Keratinocyte (primary cell): ENCODE results near the gene ERBB3. TPM values are rescaled to one million over a fixed set of nuclear protein-coding genes. Genes with fewer than 3 reads are reported as not detected.

Source experiments
- DNase-seq: peaks from one replicate; pipeline ENCODE4 v3.0.0-alpha.2; 2011; ENCODE audit warnings: low read depth, missing footprints, low spot score
- FAIRE-seq: peaks from 2 replicates; lab custom pipeline; 2011; peaks lifted over from hg19 to GRCh38; lab: Jason Lieb, UNC
- H2AFZ ChIP-seq: 2 replicates; pipeline ENCODE4 v1.6.0; 2012; ENCODE audit warnings: low read length, control low read depth, inconsistent platforms; ENCODE audit not compliant: control insufficient read depth
- H3K27ac ChIP-seq: 2 replicates; pipeline ENCODE4 v1.5.1; 2011; ENCODE audit warnings: low read length; ENCODE audit not compliant: control insufficient read depth, insufficient read depth
- H3K27me3 ChIP-seq: 3 replicates; pipeline ENCODE4 v1.6.0; 2011; ENCODE audit warnings: low read length; ENCODE audit not compliant: control insufficient read depth, insufficient read depth; ENCODE audit errors: extremely low read depth
- H3K36me3 ChIP-seq, 2 experiments: 2 replicates in 1 of 2; 3 replicates in 1 of 2; pipeline ENCODE4 v1.5.1; 2011; ENCODE audit warnings: low read length in 2 of 2, mild to moderate bottlenecking in 1 of 2; ENCODE audit not compliant: control insufficient read depth in 2 of 2, insufficient read depth in 2 of 2; ENCODE audit errors: extremely low read depth in 1 of 2
- H3K4me1 ChIP-seq: 3 replicates; pipeline ENCODE4 v1.5.1; 2011; ENCODE audit warnings: low read length; ENCODE audit not compliant: control insufficient read depth, insufficient read depth; ENCODE audit errors: extremely low read depth
- H3K4me2 ChIP-seq: 3 replicates; pipeline ENCODE4 v1.6.0; 2011; ENCODE audit warnings: low read depth, low read length; ENCODE audit not compliant: control insufficient read depth, insufficient read depth; ENCODE audit errors: extremely low read depth
- H3K4me3 ChIP-seq, 3 experiments: fragments of 200-600 bp in 1 of 3; sonication (generic) in 1 of 3; 2 replicates in 2 of 3; 3 replicates in 1 of 3; pipeline ENCODE4 v1.5.1; 2011 to 2016; ENCODE audit warnings: low read length in 3 of 3, mild to moderate bottlenecking in 3 of 3, control low read depth in 2 of 3, inconsistent platforms in 1 of 3, low read depth in 1 of 3, mixed read lengths in 1 of 3, mixed run types in 1 of 3, moderate library complexity in 1 of 3; ENCODE audit not compliant: control insufficient read depth in 2 of 3, insufficient read depth in 2 of 3; ENCODE audit errors: extremely low read depth in 1 of 3
- H3K79me2 ChIP-seq: 2 replicates; pipeline ENCODE4 v1.6.0; 2012; ENCODE audit warnings: low read length; ENCODE audit not compliant: control insufficient read depth, insufficient read depth
- H3K9ac ChIP-seq: 3 replicates; pipeline ENCODE4 v1.6.0; 2011; ENCODE audit warnings: low read length; ENCODE audit not compliant: control insufficient read depth, insufficient read depth; ENCODE audit errors: extremely low read depth
- H3K9me1 ChIP-seq: 3 replicates; pipeline ENCODE4 v1.6.0; 2011; ENCODE audit warnings: low read length; ENCODE audit not compliant: control insufficient read depth, insufficient read depth; ENCODE audit errors: extremely low read depth
- H3K9me3 ChIP-seq: 2 replicates; pipeline ENCODE4 v1.5.1; 2012; ENCODE audit warnings: low read depth, low read length; ENCODE audit not compliant: control insufficient read depth
- H4K20me1 ChIP-seq: 3 replicates; pipeline ENCODE4 v1.6.0; 2011; ENCODE audit warnings: low read length; ENCODE audit not compliant: control insufficient read depth, insufficient read depth; ENCODE audit errors: extremely low read depth
- EZH2 ChIP-seq: IDR thresholded peaks from one replicate; pipeline ENCODE4 v1.6.1; 2012; ENCODE audit warnings: inconsistent platforms, mild to moderate bottlenecking, low read length, moderate library complexity
- dilution Hi-C: fragments of 300-500 bp; cut with MboI; formaldehyde crosslinking; loops from one replicate; pipeline ENCODE4 v1.7.0; 2020; ENCODE audit warnings: low sequenced_read_pairs; ENCODE audit not compliant: extremely low pct_ligation_motif_present
- polyA plus RNA-seq, 5 experiments: library from polyadenylated mRNA; depleted of rRNA in 3 of 5; stranded (reverse) in 3 of 5; stranded (forward) in 1 of 5; unstranded in 1 of 5; fragments of >200 nt; gene quantifications; 1 replicate in 1 of 5; 2 replicates in 3 of 5; 3 replicates in 1 of 5; pipeline versions ENCODE4 v1.2.1 to v1.2.3, GENCODE V29; 2011 to 2012; ENCODE audit warnings: missing spikeins in 2 of 5, low read depth in 1 of 5, low replicate concordance in 1 of 5
- TF ChIP-seq, protein P1 (sequence below), 3 experiments: IDR thresholded peaks in 1 of 3; conservative IDR thresholded peaks in 1 of 3; optimal IDR thresholded peaks in 1 of 3; 2 replicates in 2 of 3; 3 replicates in 1 of 3; pipeline versions ENCODE3 to v1.5.1; 2011; ENCODE audit warnings: low read length in 3 of 3, mild to moderate bottlenecking in 3 of 3, moderate library complexity in 2 of 3, control low read depth in 1 of 3, inconsistent platforms in 1 of 3; ENCODE audit not compliant: insufficient read depth in 2 of 3; ENCODE audit errors: extremely low read depth in 1 of 3

ERBB3 gene
- polyA plus RNA-seq, 1 donor (not counting 4 experiments of a cell fraction or from before 2014, with no cell fraction given) = 16.4 TPM

DNA sequence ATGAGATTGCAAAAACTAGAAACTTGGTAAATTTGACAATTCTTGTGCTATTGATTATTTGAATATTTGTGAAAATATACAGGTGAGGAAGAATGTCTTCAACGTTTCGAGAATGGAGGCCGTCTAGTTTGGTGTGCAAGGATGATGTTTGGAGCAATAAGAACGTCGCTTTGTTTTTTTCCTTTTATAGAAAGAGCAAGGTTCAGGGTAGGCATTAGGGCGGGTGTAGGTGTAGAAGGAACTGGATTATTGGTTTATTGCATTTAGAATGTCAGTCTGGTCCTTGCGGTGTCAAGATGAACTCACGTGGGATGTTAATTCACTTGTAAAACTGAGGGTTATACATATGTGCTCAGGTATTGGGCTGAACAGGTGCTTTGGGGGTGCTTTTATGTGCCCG is 37.1 kb upstream of the ERBB3 start:
- H3K4me2 ChIP-seq = peak overlapping the region; percentile 91
- H3K4me1 ChIP-seq = peaks cover 25% of the 10 kb centered on the region
- FAIRE-seq (no peak), DNase-seq (no peak)
- no peak overlapping the region for H2AFZ ChIP-seq
- peak overlapping the region; percentile 97 for H3K9ac ChIP-seq
- no peaks in the 10 kb centered on the region for H3K9me3 ChIP-seq
- peak overlapping the region; percentile 98 for H3K27ac ChIP-seq
- H3K36me3 ChIP-seq = peaks cover 10 to 25% of the 10 kb centered on the region in 2 experiments
- H3K79me2 ChIP-seq = peaks cover 22% of the 10 kb centered on the region
- no peaks in the 10 kb centered on the region for H3K9me1 ChIP-seq
- H4K20me1 ChIP-seq = peaks cover 6% of the 10 kb centered on the region
- TF ChIP-seq, protein P1, sequence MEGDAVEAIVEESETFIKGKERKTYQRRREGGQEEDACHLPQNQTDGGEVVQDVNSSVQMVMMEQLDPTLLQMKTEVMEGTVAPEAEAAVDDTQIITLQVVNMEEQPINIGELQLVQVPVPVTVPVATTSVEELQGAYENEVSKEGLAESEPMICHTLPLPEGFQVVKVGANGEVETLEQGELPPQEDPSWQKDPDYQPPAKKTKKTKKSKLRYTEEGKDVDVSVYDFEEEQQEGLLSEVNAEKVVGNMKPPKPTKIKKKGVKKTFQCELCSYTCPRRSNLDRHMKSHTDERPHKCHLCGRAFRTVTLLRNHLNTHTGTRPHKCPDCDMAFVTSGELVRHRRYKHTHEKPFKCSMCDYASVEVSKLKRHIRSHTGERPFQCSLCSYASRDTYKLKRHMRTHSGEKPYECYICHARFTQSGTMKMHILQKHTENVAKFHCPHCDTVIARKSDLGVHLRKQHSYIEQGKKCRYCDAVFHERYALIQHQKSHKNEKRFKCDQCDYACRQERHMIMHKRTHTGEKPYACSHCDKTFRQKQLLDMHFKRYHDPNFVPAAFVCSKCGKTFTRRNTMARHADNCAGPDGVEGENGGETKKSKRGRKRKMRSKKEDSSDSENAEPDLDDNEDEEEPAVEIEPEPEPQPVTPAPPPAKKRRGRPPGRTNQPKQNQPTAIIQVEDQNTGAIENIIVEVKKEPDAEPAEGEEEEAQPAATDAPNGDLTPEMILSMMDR (optimal IDR thresholded peaks at IDR 0.05 in 1 of 3, IDR thresholded peaks at IDR 0.05 in 1 of 3, conservative IDR thresholded peaks at IDR 0.05 in 1 of 3; ENCODE audit: extremely low read depth in 1 of 3, insufficient read depth in 2 of 3, low read length in 3 of 3) = no peak
- no peak for TF ChIP-seq EZH2
- H3K27me3 ChIP-seq = no peaks in the 10 kb centered on the region
- dilution Hi-C loops = no loop called here
- peak overlapping the region; percentile 79 to 98 (median 82) for H3K4me3 ChIP-seq

DNA sequence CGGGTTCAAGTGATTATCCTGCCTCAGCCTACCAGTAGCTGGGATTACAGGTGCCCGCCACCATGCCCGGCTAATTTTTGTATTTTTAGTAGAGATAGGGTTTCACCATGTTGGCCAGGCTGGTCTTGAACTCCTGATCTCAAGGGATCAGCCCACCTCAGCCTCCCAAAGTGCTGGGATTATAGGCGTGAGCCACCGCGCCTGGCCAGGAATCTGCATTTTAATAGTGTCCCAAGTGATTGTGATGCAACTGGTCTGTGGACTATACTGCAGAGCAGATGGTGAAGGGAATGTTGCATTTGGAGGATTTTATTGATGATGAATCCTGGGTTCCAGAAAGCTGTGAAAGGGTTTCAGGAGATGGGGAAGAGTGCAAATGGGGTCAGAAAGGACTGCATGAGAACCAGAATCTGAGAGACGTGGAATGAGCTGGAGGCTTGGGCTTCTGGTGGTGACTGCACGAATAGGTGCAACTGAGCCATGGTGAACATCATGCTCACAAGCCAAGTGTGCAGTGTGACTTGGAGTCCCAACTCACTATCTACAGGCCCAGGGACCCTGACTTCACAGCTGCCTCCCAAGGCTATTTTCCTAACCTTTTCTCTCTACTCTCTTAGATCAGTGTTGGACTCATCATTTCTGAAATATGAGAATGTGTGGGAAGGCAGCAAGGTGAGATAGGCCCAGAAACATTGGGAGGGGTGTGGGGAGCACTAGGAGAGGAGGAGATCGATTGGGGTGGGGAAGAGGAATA is 33.8 kb upstream of the ERBB3 start:
- FAIRE-seq = no peak
- Histone ChIP-seq H3K27ac (peak overlapping the region; percentile 20), H2AFZ (no peak overlapping the region), H4K20me1 (peaks cover 6% of the 10 kb centered on the region), H3K79me2 (peaks cover 22% of the 10 kb centered on the region), H3K4me1 (peaks cover 15% of the 10 kb centered on the region), H3K9me3 (no peaks in the 10 kb centered on the region), H3K27me3 (no peaks in the 10 kb centered on the region), H3K9ac (no peak overlapping the region), H3K9me1 (no peaks in the 10 kb centered on the region), H3K4me2 (no peak overlapping the region), H3K4me3 (no peak overlapping the region), H3K36me3 (peaks cover 10 to 25% of the 10 kb centered on the region in 2 experiments)
- dilution Hi-C loops = no loop called here
- DNase-seq = no peak
- no peak for TF ChIP-seq EZH2
- TF ChIP-seq, protein P1 (optimal IDR thresholded peaks at IDR 0.05 in 1 of 3, IDR thresholded peaks at IDR 0.05 in 1 of 3, conservative IDR thresholded peaks at IDR 0.05 in 1 of 3; ENCODE audit: extremely low read depth in 1 of 3, insufficient read depth in 2 of 3, low read length in 3 of 3) = no peak
